ENCODE data around the gene UBAC2.
"Not testable (repeated sequence)": the region's sequence is repeated elsewhere in the genome, so short reads cannot be mapped to it uniquely, and the experiment has no call there.

UBAC2 gene

GRCh38 chr13:99404005-99404755 lies 203.5 kb downstream of the UBAC2 start:
- Mint-ChIP-seq H3K27me3 (no peaks in the 10 kb centered on the region), H3K27ac (no peak overlapping the region), H3K4me1 (peaks cover 24 to 27% of the 10 kb centered on the region in 2 donors), H3K36me3 (no peaks in the 10 kb centered on the region), H3K9me3 (peaks cover 0 to 1% of the 10 kb centered on the region in 2 donors), H3K4me3 (no peak overlapping the region)
- DNase-seq = no peak
- ATAC-seq (replicated peaks) = no peak

- no peaks in the 10 kb centered on the region for H3K36me3 Mint-ChIP-seq
- ATAC-seq (replicated peaks) (no peak), DNase-seq (no peak)
- H3K4me1 Mint-ChIP-seq = peaks cover 28 to 34% of the 10 kb centered on the region in 2 donors
- peaks cover 0 to 1% of the 10 kb centered on the region in 2 donors for H3K9me3 Mint-ChIP-seq
- no peak overlapping the region for H3K4me3 Mint-ChIP-seq
- no peak overlapping the region for H3K27ac Mint-ChIP-seq
- H3K27me3 Mint-ChIP-seq = no peaks in the 10 kb centered on the region
Observed at GRCh38 chr13:99405966-99406365, 205.3 kb downstream of the UBAC2 start.

- H3K9me3 Mint-ChIP-seq = peaks cover 0 to 3% of the 10 kb centered on the region in 2 donors
- DNase-seq (no peak), ATAC-seq (replicated peaks) (no peak)
- H3K4me3 Mint-ChIP-seq = peak overlapping the region; percentile 5 to 62
- H3K36me3 Mint-ChIP-seq = peaks cover 0 to under 1% of the 10 kb centered on the region in 2 donors
- H3K27ac Mint-ChIP-seq = peak overlapping the region; percentile 4
- H3K4me1 Mint-ChIP-seq = peaks cover 30 to 36% of the 10 kb centered on the region in 2 donors
- H3K27me3 Mint-ChIP-seq = no peaks in the 10 kb centered on the region
Observed at GRCh38 chr13:99406799-99407201, 206.1 kb downstream of the UBAC2 start.

- DNase-seq (no peak), ATAC-seq (replicated peaks) (no peak)
- Mint-ChIP-seq H3K4me1 (peaks cover 32 to 36% of the 10 kb centered on the region in 2 donors), H3K27ac (no peak overlapping the region), H3K9me3 (peaks cover 0 to 6% of the 10 kb centered on the region in 2 donors), H3K4me3 (no peak overlapping the region), H3K27me3 (no peaks in the 10 kb centered on the region), H3K36me3 (peaks cover 0 to 6% of the 10 kb centered on the region in 2 donors)
Observed at GRCh38 chr13:99407906-99408702, 207.4 kb downstream of the UBAC2 start.

- no peak overlapping the region for H3K4me3 Mint-ChIP-seq
- H3K27ac Mint-ChIP-seq = no peak overlapping the region
- H3K27me3 Mint-ChIP-seq = no peaks in the 10 kb centered on the region
- DNase-seq (no peak), ATAC-seq (replicated peaks) (no peak)
- peaks cover 0 to 6% of the 10 kb centered on the region in 2 donors for H3K36me3 Mint-ChIP-seq
- H3K4me1 Mint-ChIP-seq = peaks cover 30 to 36% of the 10 kb centered on the region in 2 donors
- peaks cover 0 to 6% of the 10 kb centered on the region in 2 donors for H3K9me3 Mint-ChIP-seq
Observed at GRCh38 chr13:99408703-99409000, 208.0 kb downstream of the UBAC2 start.

- not testable (repeated sequence) for H3K27me3 Mint-ChIP-seq, H3K9me3 Mint-ChIP-seq, H3K27ac Mint-ChIP-seq, H3K4me3 Mint-ChIP-seq, H3K36me3 Mint-ChIP-seq, DNase-seq
- peak; percentile 52 to 53 for ATAC-seq (replicated peaks)
- H3K4me1 Mint-ChIP-seq = peaks cover 28 to 36% of the 10 kb centered on the region in 2 donors
Observed at GRCh38 chr13:99409461-99410083, 208.9 kb downstream of the UBAC2 start.

GRCh38 chr13:99410646-99411475 lies 210.2 kb downstream of the UBAC2 start:
- H3K36me3 Mint-ChIP-seq, H3K4me3 Mint-ChIP-seq, H3K27me3 Mint-ChIP-seq, H3K27ac Mint-ChIP-seq, H3K9me3 Mint-ChIP-seq, DNase-seq: not testable (repeated sequence)
- peak; percentile 59 to 62 for ATAC-seq (replicated peaks)
- H3K4me1 Mint-ChIP-seq = peaks cover 27 to 33% of the 10 kb centered on the region in 2 donors

- DNase-seq = no peak
- no peak for ATAC-seq (replicated peaks)
- H3K27me3 Mint-ChIP-seq = no peaks in the 10 kb centered on the region
- peaks cover 15 to 29% of the 10 kb centered on the region in 2 donors for H3K4me1 Mint-ChIP-seq
- no peak overlapping the region for H3K27ac Mint-ChIP-seq
- peaks cover 0 to 6% of the 10 kb centered on the region in 2 donors for H3K36me3 Mint-ChIP-seq
- H3K4me3 Mint-ChIP-seq = no peak overlapping the region
- H3K9me3 Mint-ChIP-seq = peaks cover 0 to 6% of the 10 kb centered on the region in 2 donors
Observed at GRCh38 chr13:99412856-99413255, 212.2 kb downstream of the UBAC2 start.

- no peaks in the 10 kb centered on the region for H3K27me3 Mint-ChIP-seq
- no peak overlapping the region for H3K27ac Mint-ChIP-seq
- peaks cover 0 to 6% of the 10 kb centered on the region in 2 donors for H3K36me3 Mint-ChIP-seq
- peaks cover 14 to 33% of the 10 kb centered on the region in 2 donors for H3K4me1 Mint-ChIP-seq
- no peak for ATAC-seq (replicated peaks)
- DNase-seq = no peak
- H3K9me3 Mint-ChIP-seq = peaks cover 0 to 5% of the 10 kb centered on the region in 2 donors
- H3K4me3 Mint-ChIP-seq = no peak overlapping the region
Observed at GRCh38 chr13:99414048-99414995, 213.7 kb downstream of the UBAC2 start.

- peaks cover 14 to 34% of the 10 kb centered on the region in 2 donors for H3K4me1 Mint-ChIP-seq
- H3K27me3 Mint-ChIP-seq = no peaks in the 10 kb centered on the region
- ATAC-seq (replicated peaks) (no peak), DNase-seq (no peak)
- H3K4me3 Mint-ChIP-seq = no peak overlapping the region
- peaks cover 0 to 5% of the 10 kb centered on the region in 2 donors for H3K9me3 Mint-ChIP-seq
- H3K27ac Mint-ChIP-seq = no peak overlapping the region
- peaks cover 0 to 6% of the 10 kb centered on the region in 2 donors for H3K36me3 Mint-ChIP-seq
Observed at GRCh38 chr13:99415014-99415650, 214.5 kb downstream of the UBAC2 start.

GRCh38 chr13:99415851-99416331 lies 215.2 kb downstream of the UBAC2 start:
- no peak for DNase-seq
- peaks cover 0 to 6% of the 10 kb centered on the region in 2 donors for H3K36me3 Mint-ChIP-seq
- peaks cover 0 to 5% of the 10 kb centered on the region in 2 donors for H3K9me3 Mint-ChIP-seq
- H3K27ac Mint-ChIP-seq = no peak overlapping the region
- no peaks in the 10 kb centered on the region for H3K27me3 Mint-ChIP-seq
- H3K4me1 Mint-ChIP-seq = peaks cover 18 to 39% of the 10 kb centered on the region in 2 donors
- ATAC-seq (replicated peaks) = no peak
- H3K4me3 Mint-ChIP-seq = no peak overlapping the region

GRCh38 chr13:99416411-99417121 lies 215.9 kb downstream of the UBAC2 start:
- Mint-ChIP-seq H3K4me1 (peaks cover 22 to 43% of the 10 kb centered on the region in 2 donors), H3K36me3 (peaks cover 3 to 8% of the 10 kb centered on the region in 2 donors), H3K4me3 (peak overlapping the region in 1 of 2 donors; percentile 11), H3K9me3 (peaks cover 2 to 5% of the 10 kb centered on the region in 2 donors), H3K27ac (no peak overlapping the region), H3K27me3 (no peaks in the 10 kb centered on the region)
- ATAC-seq (replicated peaks) = no peak
- DNase-seq = no peak

Measured in stimulated activated naive B cell treated with anti-CD40 and anti-IgM and Interleukin-4, amounts not matched to agents 10 μg/mL and 1 μg/mL and 100 μg/mL, for 72 hours (primary cell).